Activated B cell treated with CpG ODN at 0.5 μM for 24 hours (primary cell): ENCODE results near the gene HDAC9. TPM values are rescaled to one million over a fixed set of nuclear protein-coding genes. Genes with fewer than 3 reads are reported as not detected.

ENCODE experiments used
- ATAC-seq: fragments of 200-7000 bp; cut with Tn5 transposase; one replicate; pipeline ENCODE4 v1.10.0; 2021; ENCODE audit warnings: low read depth, mild to moderate bottlenecking, moderate library complexity
- CTCF ChIA-PET: fragments of 350-600 bp; sonication (Branson Sonifier 250); formaldehyde crosslinking; loops from one replicate; lab custom pipeline; 2021; ENCODE audit warnings: antibody characterized with exemption; lab: Charles Lee
- POLR2A ChIA-PET: fragments of 350-600 bp; sonication (Branson Sonifier 250); formaldehyde crosslinking; loops from one replicate; lab custom pipeline; 2021; ENCODE audit warnings: antibody characterized with exemption; lab: Charles Lee
- DNase-seq: peaks from one replicate; pipeline ENCODE4 v3.0.0; 2022
- H3K27ac Mint-ChIP-seq: one replicate; pipeline ENCODE4 v1.8.0; 2020; ENCODE audit warnings: mixed read lengths
- H3K27me3 Mint-ChIP-seq: one replicate; pipeline ENCODE4 v1.8.0; 2021; ENCODE audit warnings: mixed read lengths
- H3K36me3 Mint-ChIP-seq: one replicate; pipeline ENCODE4 v1.8.0; 2021; ENCODE audit warnings: low read depth, mixed read lengths
- H3K4me1 Mint-ChIP-seq: one replicate; pipeline ENCODE4 v1.8.0; 2021; ENCODE audit warnings: mixed read lengths
- H3K4me3 Mint-ChIP-seq: one replicate; pipeline ENCODE4 v1.8.0; 2020; ENCODE audit warnings: mild to moderate bottlenecking, mixed read lengths
- H3K9me3 Mint-ChIP-seq: one replicate; pipeline ENCODE4 v1.8.0; 2020; ENCODE audit warnings: mixed read lengths
- intact Hi-C: fragments of 100-400 bp; cut with micrococcal nuclease; formaldehyde crosslinking; loops from one replicate; pipeline ENCODE4 v1.15.1; 2024
- total RNA-seq: library from RNA; stranded (reverse); gene quantifications from 2 replicates; pipeline ENCODE4 v1.2.3, GENCODE V29; 2022
- TF ChIP-seq, protein P1 (sequence below): fragments of 200-600 bp; IDR thresholded peaks from one replicate; pipeline ENCODE4 v1.8.0; 2022; ENCODE audit warnings: antibody characterized with exemption, mild to moderate bottlenecking

Gene HDAC9
- total RNA-seq, 1 donor from 2014 or later = 149 TPM

DNA sequence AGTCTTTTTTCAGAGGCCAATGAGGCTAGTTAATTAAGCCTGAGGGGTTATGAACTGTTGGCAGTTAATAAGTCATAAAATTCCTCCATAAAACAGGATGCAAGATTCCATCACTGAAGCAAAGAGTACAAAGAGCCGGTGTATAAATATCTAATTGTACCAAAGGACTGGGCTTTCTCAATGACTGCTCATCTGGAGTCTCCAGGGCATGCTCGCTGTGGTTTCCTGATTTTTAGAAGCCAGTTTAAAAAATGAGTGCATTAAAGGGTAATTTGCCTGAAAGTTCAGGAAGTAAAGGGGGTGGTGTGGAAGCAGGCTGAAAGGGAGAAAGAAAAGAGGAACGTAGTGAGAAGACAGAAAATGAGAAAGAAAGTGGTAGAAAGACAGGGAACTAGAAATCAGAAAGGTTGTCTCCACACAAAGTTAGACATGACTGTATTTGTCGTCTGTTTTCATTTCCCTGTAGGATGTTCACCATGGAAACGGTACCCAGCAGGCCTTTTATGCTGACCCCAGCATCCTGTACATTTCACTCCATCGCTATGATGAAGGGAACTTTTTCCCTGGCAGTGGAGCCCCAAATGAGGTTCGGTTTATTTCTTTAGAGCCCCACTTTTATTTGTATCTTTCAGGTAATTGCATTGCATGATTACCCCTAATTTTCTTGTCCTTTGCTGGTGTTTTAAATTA lies 339.6 kb downstream of the HDAC9 start:
- DNase-seq (no peak), ATAC-seq (no peak)
- Mint-ChIP-seq H3K36me3 (peaks cover 4% of the 10 kb centered on the region), H3K9me3 (no peaks in the 10 kb centered on the region), H3K27me3 (no peaks in the 10 kb centered on the region), H3K4me1 (no peaks in the 10 kb centered on the region), H3K4me3 (no peak overlapping the region), H3K27ac (no peak overlapping the region)
- intact Hi-C loops = no loop called here
- ChIA-PET POLR2A (no interaction called here), CTCF (no interaction called here)
- TF ChIP-seq, protein P1, sequence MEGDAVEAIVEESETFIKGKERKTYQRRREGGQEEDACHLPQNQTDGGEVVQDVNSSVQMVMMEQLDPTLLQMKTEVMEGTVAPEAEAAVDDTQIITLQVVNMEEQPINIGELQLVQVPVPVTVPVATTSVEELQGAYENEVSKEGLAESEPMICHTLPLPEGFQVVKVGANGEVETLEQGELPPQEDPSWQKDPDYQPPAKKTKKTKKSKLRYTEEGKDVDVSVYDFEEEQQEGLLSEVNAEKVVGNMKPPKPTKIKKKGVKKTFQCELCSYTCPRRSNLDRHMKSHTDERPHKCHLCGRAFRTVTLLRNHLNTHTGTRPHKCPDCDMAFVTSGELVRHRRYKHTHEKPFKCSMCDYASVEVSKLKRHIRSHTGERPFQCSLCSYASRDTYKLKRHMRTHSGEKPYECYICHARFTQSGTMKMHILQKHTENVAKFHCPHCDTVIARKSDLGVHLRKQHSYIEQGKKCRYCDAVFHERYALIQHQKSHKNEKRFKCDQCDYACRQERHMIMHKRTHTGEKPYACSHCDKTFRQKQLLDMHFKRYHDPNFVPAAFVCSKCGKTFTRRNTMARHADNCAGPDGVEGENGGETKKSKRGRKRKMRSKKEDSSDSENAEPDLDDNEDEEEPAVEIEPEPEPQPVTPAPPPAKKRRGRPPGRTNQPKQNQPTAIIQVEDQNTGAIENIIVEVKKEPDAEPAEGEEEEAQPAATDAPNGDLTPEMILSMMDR = no peak

DNA sequence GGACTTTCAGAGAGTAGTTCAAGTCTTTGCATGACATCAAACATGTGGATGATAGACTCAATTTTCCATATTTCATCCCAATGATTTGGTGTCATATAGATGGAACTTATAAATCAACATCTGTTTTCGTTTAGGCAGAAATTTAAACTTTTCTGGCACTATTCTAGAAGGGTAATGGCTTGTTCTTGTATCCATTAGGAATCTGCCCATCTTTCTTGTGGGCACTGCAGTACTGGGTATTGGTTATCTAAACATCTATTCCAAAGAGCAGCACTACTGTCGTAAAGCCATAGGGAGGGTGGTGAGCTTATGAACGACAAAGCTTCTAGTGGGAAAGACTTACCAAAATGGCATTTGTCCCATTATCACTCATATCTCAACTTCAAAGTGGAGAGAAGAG lies 348.4 kb downstream of the HDAC9 start:
- ATAC-seq (no peak), DNase-seq (no peak)
- ChIA-PET POLR2A (no interaction called here), CTCF (no interaction called here)
- peaks cover 4% of the 10 kb centered on the region for H3K4me1 Mint-ChIP-seq
- TF ChIP-seq, protein P1 = no peak
- no peak overlapping the region for H3K27ac Mint-ChIP-seq
- no peaks in the 10 kb centered on the region for H3K27me3 Mint-ChIP-seq
- no peaks in the 10 kb centered on the region for H3K36me3 Mint-ChIP-seq
- no peak overlapping the region for H3K4me3 Mint-ChIP-seq
- no peaks in the 10 kb centered on the region for H3K9me3 Mint-ChIP-seq
- intact Hi-C loops = no loop called here

DNA sequence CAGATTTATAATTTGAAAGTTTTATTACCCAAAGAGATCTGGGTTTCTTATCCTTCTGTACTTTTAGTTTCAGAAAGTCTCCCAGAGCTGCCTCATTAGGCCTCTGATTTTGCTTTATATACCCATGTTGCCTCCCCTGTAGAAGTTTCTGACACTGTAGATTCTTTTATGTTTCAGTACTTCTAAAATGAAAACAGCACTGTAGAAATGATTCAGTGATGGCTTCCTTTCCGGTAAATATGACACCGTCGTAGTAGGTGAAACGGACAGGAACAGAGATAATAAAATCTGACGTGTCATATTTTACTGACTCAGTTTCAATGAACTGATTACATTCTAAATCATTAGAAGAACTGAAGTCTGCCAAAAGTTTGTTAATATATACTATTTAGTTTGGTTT lies 349.2 kb downstream of the HDAC9 start:
- TF ChIP-seq, protein P1 = no peak
- ChIA-PET POLR2A (no interaction called here), CTCF (no interaction called here)
- Mint-ChIP-seq H3K4me3 (no peak overlapping the region), H3K27me3 (no peaks in the 10 kb centered on the region), H3K36me3 (no peaks in the 10 kb centered on the region), H3K27ac (no peak overlapping the region), H3K9me3 (no peaks in the 10 kb centered on the region), H3K4me1 (peaks cover 4% of the 10 kb centered on the region)
- no peak for DNase-seq
- no peak for ATAC-seq
- intact Hi-C loops = no loop called here

DNA sequence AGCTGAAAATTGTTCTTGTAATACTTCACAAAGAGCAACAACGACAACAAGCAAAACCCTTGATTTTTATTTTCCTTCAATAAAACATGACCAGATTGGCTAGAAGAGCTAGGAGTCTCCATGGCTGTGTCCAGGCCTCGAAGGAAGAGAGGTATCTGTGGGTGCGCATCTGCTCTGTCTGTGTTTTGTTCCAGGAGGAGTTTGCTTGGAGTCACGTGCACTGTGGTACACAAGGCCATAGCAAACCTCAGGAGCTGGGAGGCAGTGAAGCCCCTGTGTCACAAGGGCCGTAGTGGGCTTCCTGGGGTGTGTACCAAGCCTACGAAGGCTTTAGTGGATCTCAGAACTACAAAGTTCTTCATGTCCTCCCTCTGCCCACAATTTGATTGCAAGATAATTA lies 350.2 kb downstream of the HDAC9 start:
- no peaks in the 10 kb centered on the region for H3K9me3 Mint-ChIP-seq
- intact Hi-C loops = no loop called here
- DNase-seq (no peak), ATAC-seq (no peak)
- TF ChIP-seq, protein P1 = no peak
- no peaks in the 10 kb centered on the region for H3K27me3 Mint-ChIP-seq
- H3K4me3 Mint-ChIP-seq = no peak overlapping the region
- ChIA-PET POLR2A (no interaction called here), CTCF (no interaction called here)
- peaks cover 4% of the 10 kb centered on the region for H3K4me1 Mint-ChIP-seq
- no peaks in the 10 kb centered on the region for H3K36me3 Mint-ChIP-seq
- no peak overlapping the region for H3K27ac Mint-ChIP-seq

DNA sequence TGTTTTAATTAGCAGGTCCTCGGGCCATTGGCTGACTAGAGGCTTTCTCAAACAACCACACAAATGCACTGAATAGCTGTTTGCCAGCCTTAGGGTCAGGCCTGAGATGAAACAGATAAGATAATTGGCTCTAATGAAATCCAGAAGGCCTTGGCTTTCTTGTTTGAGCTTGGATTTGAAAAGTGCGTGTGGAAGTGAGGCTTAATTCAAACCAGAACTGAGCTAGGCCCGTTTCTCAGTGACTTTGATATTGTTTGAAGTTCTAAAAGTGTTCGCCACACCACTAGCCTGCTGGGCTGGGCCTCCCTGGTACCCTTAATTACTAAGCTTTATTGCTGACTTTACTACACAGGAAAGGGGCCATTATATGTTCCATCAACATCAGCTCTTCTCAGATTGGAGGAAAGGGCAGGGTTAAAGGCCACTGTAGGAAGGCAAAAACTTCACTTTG lies 351.2 kb downstream of the HDAC9 start:
- Mint-ChIP-seq H3K4me3 (no peak overlapping the region), H3K36me3 (no peaks in the 10 kb centered on the region), H3K27ac (no peak overlapping the region), H3K9me3 (no peaks in the 10 kb centered on the region), H3K27me3 (no peaks in the 10 kb centered on the region), H3K4me1 (peaks cover 4% of the 10 kb centered on the region)
- POLR2A ChIA-PET = no interaction called here
- intact Hi-C loops = no loop called here
- TF ChIP-seq, protein P1 = no peak
- DNase-seq = no peak
- ATAC-seq = no peak
- CTCF ChIA-PET = no interaction called here
